HG03520 (cell line): ENCODE measurements around the gene TXNRD1.
"Not testable (repeated sequence)": the region's sequence is repeated elsewhere in the genome, so short reads cannot be mapped to it uniquely, and the experiment has no call there.

Experiments
- ATAC-seq: cut with Tn5 transposase; IDR thresholded peaks from one replicate; pipeline ENCODE4 v1.9.1; 2021; ENCODE audit warnings: mild to moderate bottlenecking, moderate library complexity; ENCODE audit not compliant: unreplicated experiment

The TXNRD1 gene

GRCh38 chr12:104279164-104279563 is 63.6 kb downstream of the TXNRD1 start:
- ATAC-seq: no peak

DNA sequence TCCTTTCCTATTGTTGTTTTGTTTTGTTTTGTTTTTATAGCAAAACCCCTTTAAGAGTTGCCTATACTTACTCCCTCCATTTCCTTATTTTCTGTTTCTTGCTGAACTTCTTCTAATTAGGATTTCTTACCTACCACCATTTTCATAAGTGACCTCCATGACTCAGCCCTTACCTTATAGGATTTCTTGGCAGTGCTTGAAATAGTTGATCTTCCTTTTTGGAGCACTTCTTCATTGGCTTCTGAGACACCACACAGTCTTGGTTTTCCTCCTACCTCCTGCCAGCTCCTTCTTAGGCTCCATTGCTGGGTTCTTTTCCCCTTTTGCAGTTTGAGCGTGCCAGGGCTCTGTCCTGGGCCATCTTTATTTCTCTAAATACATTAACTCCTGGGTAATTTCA is 64.5 kb downstream of the TXNRD1 start:
- ATAC-seq: no peak

GRCh38 chr12:104280717-104281458 is 65.3 kb downstream of the TXNRD1 start:
- no peak for ATAC-seq

DNA sequence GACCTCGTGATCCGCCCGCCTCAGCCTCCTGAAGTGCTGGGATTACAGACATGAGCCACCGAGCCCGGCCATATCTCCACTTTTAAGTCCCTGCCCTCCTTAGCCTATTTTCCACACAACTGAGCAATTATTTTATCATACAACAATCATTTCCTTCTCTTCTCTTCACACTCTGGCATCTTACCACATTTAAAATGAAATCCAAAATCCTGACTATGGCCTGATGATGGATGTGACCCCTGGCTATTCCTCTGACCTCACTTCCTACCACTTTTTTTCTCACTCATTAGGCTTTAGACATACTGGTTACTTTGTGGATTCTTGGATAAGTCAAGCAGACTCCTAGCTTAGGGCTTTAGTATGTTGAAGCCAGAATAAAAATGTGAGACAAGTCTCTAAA is 66.1 kb downstream of the TXNRD1 start:
- no peak for ATAC-seq

GRCh38 chr12:104282109-104282508 is 66.5 kb downstream of the TXNRD1 start:
- ATAC-seq: no peak

DNA sequence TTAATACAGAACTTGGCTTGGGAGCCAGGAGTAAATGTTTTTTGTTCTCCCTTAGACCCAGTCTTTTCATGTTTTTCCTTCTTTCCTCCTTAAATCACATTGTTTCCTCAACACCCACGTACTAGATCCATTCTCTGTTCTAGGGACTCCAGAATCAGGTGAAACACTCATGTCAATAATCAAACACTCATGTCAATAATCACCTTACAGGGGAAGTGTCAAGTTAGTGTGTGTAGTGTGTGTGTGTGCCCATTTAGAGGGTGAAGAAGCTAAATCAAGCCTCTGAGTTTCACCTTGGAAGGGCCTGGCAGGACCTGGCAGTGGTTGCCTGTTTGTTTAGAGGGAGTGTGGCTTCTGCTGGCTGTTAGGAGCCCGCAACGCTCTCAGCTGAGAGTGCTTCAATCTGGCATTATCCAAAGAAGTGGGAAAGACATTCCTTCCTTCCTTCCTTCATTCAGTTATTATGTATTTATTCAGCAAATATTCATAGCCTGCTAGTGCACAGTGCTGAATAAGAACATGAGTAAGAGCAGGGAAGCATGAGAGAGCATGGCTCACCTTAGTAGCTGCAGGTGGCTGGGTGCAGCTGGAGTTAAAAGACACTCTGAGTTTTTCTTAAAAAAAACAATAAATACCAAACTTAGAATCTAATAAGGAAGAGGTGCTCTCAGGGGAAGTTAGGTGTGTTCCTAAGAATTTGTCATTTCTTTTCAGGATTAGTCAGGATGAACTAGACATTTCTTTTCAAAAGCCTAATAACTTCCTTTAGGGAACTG is 70.3 kb downstream of the TXNRD1 start:
- ATAC-seq: no peak

DNA sequence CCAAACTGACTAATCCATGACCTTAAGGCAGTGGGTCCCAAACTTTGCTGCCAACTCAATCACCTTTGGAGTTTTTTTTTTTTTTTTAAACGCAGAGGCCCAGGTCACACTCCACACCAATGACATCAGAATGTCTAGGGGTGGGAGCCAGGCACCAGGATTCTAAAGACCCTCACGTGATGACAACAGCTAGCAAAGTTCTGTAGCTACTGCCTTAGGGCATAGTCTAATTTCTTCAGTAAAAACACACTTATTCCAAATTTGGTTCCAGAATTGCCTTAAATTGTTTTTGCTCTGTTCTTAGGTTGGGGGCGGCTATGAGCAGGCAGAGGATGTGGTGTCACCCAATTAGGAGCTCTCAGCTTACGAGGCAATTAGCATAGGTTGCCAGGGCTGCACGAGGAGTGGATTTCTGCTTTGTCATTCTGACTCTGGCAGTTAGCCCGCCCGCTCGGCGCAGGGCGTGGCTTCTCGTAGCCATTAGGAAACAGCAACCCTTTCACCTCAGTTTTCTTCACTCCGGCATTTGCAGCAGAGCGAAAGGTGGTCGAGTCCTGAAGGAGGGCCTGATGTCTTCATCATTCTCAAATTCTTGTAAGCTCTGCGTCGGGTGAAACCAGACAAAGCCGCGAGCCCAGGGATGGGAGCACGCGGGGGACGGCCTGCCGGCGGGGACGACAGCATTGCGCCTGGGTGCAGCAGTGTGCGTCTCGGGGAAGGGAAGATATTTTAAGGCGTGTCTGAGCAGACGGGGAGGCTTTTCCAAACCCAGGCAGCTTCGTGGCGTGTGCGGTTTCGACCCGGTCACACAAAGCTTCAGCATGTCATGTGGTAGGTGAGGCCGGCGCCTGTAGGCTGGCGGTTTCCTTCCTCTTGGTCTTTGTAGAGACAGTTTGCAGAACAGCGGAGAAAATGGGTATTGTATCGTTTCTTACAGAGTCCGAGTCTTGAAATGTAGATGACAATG is 71.2 kb downstream of the TXNRD1 start:
- ATAC-seq: peak; percentile 77

GRCh38 chr12:104288635-104289274 is 73.2 kb downstream of the TXNRD1 start:
- ATAC-seq: peak; percentile 52

DNA sequence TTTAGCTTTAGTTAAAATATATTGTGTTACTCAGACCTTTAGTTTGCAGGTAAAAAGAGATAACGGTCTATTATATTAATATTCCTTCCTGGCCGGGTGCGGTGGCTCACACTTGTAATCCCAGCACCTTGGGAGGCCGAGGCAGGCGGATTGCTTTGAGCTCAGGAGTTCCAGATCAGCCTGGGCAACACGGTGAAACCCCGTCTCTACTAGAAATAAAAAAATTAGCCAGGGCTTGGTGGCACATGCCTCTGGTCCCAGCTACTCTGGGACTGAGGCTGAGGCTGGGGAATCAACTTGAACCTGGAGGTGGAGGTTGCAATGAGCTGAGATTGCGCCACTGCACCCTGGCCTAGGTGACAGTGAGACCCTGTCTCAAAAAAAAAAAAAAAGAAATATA is 74.7 kb downstream of the TXNRD1 start:
- no peak for ATAC-seq

- ATAC-seq: no peak
These were observed 75.3 kb downstream of the TXNRD1 start for GRCh38 chr12:104290855-104291254.

- ATAC-seq: no peak
These were observed 76.4 kb downstream of the TXNRD1 start for GRCh38 chr12:104291867-104292524.

GRCh38 chr12:104292872-104293794 is 77.6 kb downstream of the TXNRD1 start:
- no peak for ATAC-seq

DNA sequence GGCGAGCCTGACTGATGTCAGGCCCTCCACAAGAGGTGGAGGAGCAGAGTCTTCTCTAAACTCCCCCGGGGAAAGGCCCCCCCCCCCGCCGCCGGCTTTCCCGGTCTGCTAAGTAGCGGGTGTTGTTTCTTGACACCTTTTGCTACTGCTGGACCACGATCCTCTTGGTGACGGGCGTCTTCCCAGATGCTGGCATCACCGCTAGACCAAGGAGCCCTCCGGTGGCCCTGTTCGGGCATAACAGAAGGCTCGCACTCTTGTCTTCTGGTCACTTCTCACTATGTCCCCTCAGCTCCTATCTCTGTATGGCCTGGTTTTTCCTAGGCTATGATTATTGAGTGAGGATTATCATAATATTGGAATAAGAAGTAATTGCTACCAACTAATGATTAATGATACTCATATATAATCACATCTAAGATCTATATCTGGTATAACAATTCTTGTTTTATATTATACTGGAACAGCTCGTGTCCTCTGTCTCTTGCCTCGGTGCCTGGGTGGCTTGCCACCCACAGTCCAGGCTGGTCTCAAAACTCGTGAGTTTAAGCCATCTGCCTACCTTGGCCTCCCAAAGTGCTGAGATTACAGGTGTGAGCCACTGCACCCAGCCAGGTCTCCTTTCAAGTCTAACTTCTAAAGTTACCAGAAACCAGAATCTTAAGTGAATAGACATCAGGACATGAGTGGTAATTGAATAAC is 78.7 kb downstream of the TXNRD1 start:
- not testable (repeated sequence) for ATAC-seq

DNA sequence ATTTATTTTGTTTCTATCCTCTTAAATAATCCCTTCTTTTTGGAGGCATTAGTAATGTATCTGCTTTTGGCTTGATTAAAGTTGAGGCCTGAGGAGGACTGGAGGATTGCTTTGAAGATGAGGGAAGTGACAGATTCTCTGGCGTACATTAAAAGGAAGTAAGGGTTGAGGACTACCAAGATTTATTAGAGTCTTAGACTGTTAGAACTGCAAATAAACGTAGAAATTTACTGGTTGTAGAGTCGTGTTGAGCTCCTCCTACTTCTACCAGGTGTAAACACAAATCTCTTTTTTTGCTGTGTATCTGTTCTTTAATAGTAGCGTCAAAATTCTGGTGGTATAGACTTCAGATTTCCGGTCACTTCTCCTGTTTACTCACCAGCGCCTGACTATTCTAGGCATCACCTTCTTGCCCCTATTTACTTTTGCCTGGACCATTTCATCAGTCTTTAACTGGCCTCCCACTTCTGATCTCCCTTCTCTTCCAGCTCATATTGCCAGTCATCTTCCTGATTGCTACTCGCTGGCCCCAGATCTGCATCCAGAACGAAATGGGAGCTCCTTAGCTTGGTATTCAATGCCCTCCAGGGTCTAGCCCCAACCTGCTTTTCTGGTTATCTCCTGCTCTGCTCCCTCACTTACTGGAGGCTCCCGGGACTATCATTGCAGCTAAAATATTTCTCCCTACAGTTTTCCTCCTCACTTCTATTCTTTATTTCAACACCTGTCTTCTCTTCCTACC is 79.5 kb downstream of the TXNRD1 start:
- ATAC-seq: no peak

DNA sequence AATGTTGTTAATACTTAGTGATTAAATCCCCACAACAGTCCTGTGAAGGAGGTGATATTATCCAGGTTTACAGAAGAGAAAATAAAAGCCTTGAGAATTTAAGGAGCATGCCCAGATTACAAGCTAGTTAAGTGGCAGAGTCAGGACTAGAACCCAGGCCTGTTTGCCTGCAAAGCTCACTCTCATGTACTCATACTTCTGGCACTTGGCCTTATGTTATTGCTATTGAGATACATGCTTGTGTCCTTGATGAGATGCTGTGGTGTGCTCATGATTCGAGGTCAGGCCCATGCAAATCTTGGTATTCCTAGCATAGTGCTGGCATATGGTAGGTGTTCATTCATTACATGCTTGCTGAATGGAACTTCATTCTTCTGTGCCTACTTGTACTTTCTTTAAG is 80.4 kb downstream of the TXNRD1 start:
- no peak for ATAC-seq

DNA sequence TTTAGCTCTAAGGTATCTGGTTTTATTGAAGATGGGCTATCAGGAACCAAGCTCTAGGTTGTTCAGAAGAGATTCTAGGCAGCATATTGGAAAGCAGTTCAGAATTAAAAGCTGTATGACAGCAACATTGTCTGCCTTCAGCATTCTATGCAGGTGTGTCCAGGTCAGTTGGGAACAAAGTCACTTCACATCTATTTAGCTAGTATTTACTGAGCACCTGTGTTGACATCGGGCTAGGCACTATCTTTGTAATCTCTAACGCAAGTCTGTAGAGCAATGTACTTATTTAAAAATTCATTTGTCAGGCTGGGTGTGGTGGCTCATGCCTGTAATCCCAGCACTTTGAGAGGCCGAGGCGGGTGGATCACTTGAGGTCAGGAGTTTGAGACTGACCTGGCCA is 81.1 kb downstream of the TXNRD1 start:
- no peak for ATAC-seq

GRCh38 chr12:104297477-104298113 is 82.0 kb downstream of the TXNRD1 start:
- no peak for ATAC-seq
